GM19238 (cell line): ENCODE results near the gene CPB2.

Experiments
- DNase-seq: peaks from one replicate; pipeline ENCODE4 v3.0.0; 2011; ENCODE audit warnings: low spot score; ENCODE audit not compliant: insufficient read length

CPB2 gene

GRCh38 chr13:46097663-46098062, 7.2 kb downstream of the CPB2 start:
- no peak for DNase-seq

- no peak for DNase-seq
Measured at GRCh38 chr13:46097015-46097414, 7.8 kb downstream of the CPB2 start.

- no peak for DNase-seq
Measured at GRCh38 chr13:46094478-46094877, 10.4 kb downstream of the CPB2 start.

- DNase-seq, result no peak
Measured at GRCh38 chr13:46088821-46089562, 15.8 kb downstream of the CPB2 start.

GRCh38 chr13:46087481-46087880, 17.4 kb downstream of the CPB2 start:
- DNase-seq, result no peak

GRCh38 chr13:46086985-46087384, 17.8 kb downstream of the CPB2 start:
- DNase-seq, result no peak

GRCh38 chr13:46086421-46086922, 18.4 kb downstream of the CPB2 start:
- DNase-seq, result no peak

- no peak for DNase-seq
Measured at GRCh38 chr13:46085737-46086136, 19.1 kb downstream of the CPB2 start.

GRCh38 chr13:46082324-46082723, 22.5 kb downstream of the CPB2 start:
- DNase-seq, result no peak

- no peak for DNase-seq
Measured at GRCh38 chr13:46079770-46080169, 25.1 kb downstream of the CPB2 start.

GRCh38 chr13:46077265-46077664, 27.6 kb downstream of the CPB2 start:
- no peak for DNase-seq

- DNase-seq, result no peak
Measured at GRCh38 chr13:46076827-46077226, 28.0 kb downstream of the CPB2 start.

GRCh38 chr13:46075811-46076210, 29.0 kb downstream of the CPB2 start:
- no peak for DNase-seq

GRCh38 chr13:46071590-46072249, 33.1 kb downstream of the CPB2 start:
- DNase-seq, result no peak

GRCh38 chr13:46063292-46063691, 41.5 kb downstream of the CPB2 start:
- DNase-seq, result no peak

GRCh38 chr13:46062185-46062584, 42.6 kb downstream of the CPB2 start:
- DNase-seq, result no peak

- DNase-seq, result no peak
Measured at GRCh38 chr13:46059405-46059804, 45.4 kb downstream of the CPB2 start.

GRCh38 chr13:46058268-46058667, 46.6 kb downstream of the CPB2 start:
- DNase-seq, result no peak

- no peak for DNase-seq
Measured at GRCh38 chr13:46057256-46058015, 47.4 kb downstream of the CPB2 start.

GRCh38 chr13:46053162-46054012, 51.4 kb downstream of the CPB2 start:
- DNase-seq, result no peak
